OCI-LY1 (cell line): ENCODE data around the gene HS1BP3.

Source experiments
- H2AFZ ChIP-seq: fragments of 200-600 bp; sonication (generic), shearing (Covaris generic); 2 replicates; pipeline ENCODE4 v1.6.0; 2014; ENCODE audit warnings: antibody characterized with exemption, mild to moderate bottlenecking, low read length
- H3F3A ChIP-seq: fragments of 200-600 bp; sonication (generic), shearing (Covaris generic); 2 replicates; pipeline ENCODE4 v1.6.0; 2014; ENCODE audit warnings: mild to moderate bottlenecking, antibody characterized with exemption, low read length, moderate library complexity; ENCODE audit not compliant: insufficient read depth
- H3K27ac ChIP-seq: fragments of 200-600 bp; sonication (generic); 2 replicates; pipeline ENCODE4 v1.5.1; 2014; ENCODE audit warnings: low read length, mixed run types, mild to moderate bottlenecking, low read depth; ENCODE audit not compliant: poor library complexity, severe bottlenecking
- H3K27me3 ChIP-seq: fragments of 200-600 bp; sonication (generic); 2 replicates; pipeline ENCODE4 v1.6.0; 2014; ENCODE audit warnings: antibody characterized with exemption, mild to moderate bottlenecking, low read length, moderate library complexity; ENCODE audit not compliant: insufficient read depth
- H3K36me3 ChIP-seq: fragments of 200-600 bp; sonication (generic); 2 replicates; pipeline ENCODE4 v1.6.1; 2014; ENCODE audit warnings: mild to moderate bottlenecking, antibody characterized with exemption, low read length, moderate library complexity, mixed read lengths; ENCODE audit not compliant: insufficient read depth
- H3K4me1 ChIP-seq: fragments of 200-600 bp; sonication (generic); 2 replicates; pipeline ENCODE4 v1.5.1; 2014; ENCODE audit warnings: mild to moderate bottlenecking, low read length, moderate library complexity; ENCODE audit not compliant: insufficient read depth, severe bottlenecking
- H3K4me2 ChIP-seq: fragments of 200-600 bp; sonication (generic), shearing (Covaris generic); 2 replicates; pipeline ENCODE4 v1.6.1; 2014; ENCODE audit warnings: low read length
- H3K4me3 ChIP-seq: fragments of 200-600 bp; sonication (generic); 2 replicates; pipeline ENCODE4 v1.5.1; 2014; ENCODE audit warnings: low read length, low read depth, mild to moderate bottlenecking, mixed read lengths; ENCODE audit not compliant: poor library complexity, severe bottlenecking
- H3K79me2 ChIP-seq: fragments of 200-600 bp; shearing (Covaris generic); 2 replicates; pipeline ENCODE4 v1.6.1; 2016; ENCODE audit warnings: mixed run types, low read length, mixed read lengths; ENCODE audit not compliant: insufficient read depth
- H3K9ac ChIP-seq: fragments of 200-600 bp; sonication (generic), shearing (Covaris generic); 2 replicates; pipeline ENCODE4 v1.6.1; 2014; ENCODE audit warnings: mild to moderate bottlenecking, low read length, mixed read lengths
- H3K9me2 ChIP-seq: fragments of 200-600 bp; sonication (generic), shearing (Covaris generic); 2 replicates; pipeline ENCODE4 v1.6.1; 2014; ENCODE audit warnings: low read depth, mild to moderate bottlenecking, low read length, mixed read lengths
- H3K9me3 ChIP-seq: fragments of 200-600 bp; shearing (Covaris generic); 2 replicates; pipeline ENCODE4 v1.6.1; 2014; ENCODE audit warnings: low read length, mixed read lengths
- H4K20me1 ChIP-seq: fragments of 200-600 bp; sonication (generic), shearing (Covaris generic); 2 replicates; pipeline ENCODE4 v1.6.0; 2016; ENCODE audit warnings: mild to moderate bottlenecking, low read length; ENCODE audit not compliant: insufficient read depth
- CTCF ChIP-seq: fragments of 200-600 bp; sonication (generic), shearing (Covaris generic); IDR thresholded peaks from 2 replicates; pipeline ENCODE4 v1.5.1; 2017; ENCODE audit warnings: mild to moderate bottlenecking, antibody characterized with exemption, low read length, moderate library complexity, mixed read lengths
- EZH2 ChIP-seq: fragments of 200-600 bp; sonication (generic), shearing (Covaris generic); IDR thresholded peaks from 2 replicates; pipeline ENCODE4 v1.8.0; 2017; ENCODE audit warnings: borderline replicate concordance, mixed run types, mild to moderate bottlenecking, antibody characterized with exemption, low read length, moderate library complexity, mixed read lengths

HS1BP3 gene

GRCh38 chr2:20633794-20634506 is 16.9 kb downstream of the HS1BP3 start:
- no peaks in the 10 kb centered on the region for H3K9me2 ChIP-seq
- no peak overlapping the region for H3K9ac ChIP-seq
- no peaks in the 10 kb centered on the region for H3F3A ChIP-seq
- H4K20me1 ChIP-seq: peaks cover 2% of the 10 kb centered on the region; the same call in 1 of the 2 replicates
- H3K4me3 ChIP-seq: no peak overlapping the region
- H3K79me2 ChIP-seq: no peaks in the 10 kb centered on the region
- no peak overlapping the region for H2AFZ ChIP-seq
- no peaks in the 10 kb centered on the region for H3K36me3 ChIP-seq
- H3K27ac ChIP-seq: no peak overlapping the region
- H3K27me3 ChIP-seq: no peaks in the 10 kb centered on the region
- H3K4me2 ChIP-seq: no peak overlapping the region
- peaks cover 10% of the 10 kb centered on the region for H3K4me1 ChIP-seq
- no peaks in the 10 kb centered on the region for H3K9me3 ChIP-seq
- TF ChIP-seq EZH2: no peak
- TF ChIP-seq CTCF: no peak

GRCh38 chr2:20633001-20633400 is 17.9 kb downstream of the HS1BP3 start:
- Histone ChIP-seq H3K27ac (no peak overlapping the region), H3K79me2 (no peaks in the 10 kb centered on the region), H3K36me3 (no peaks in the 10 kb centered on the region), H2AFZ (no peak overlapping the region), H3F3A (no peaks in the 10 kb centered on the region), H3K27me3 (no peaks in the 10 kb centered on the region), H3K9me3 (no peaks in the 10 kb centered on the region), H3K4me3 (no peak overlapping the region), H3K4me1 (peaks cover 10% of the 10 kb centered on the region), H3K9ac (no peak overlapping the region), H3K9me2 (no peaks in the 10 kb centered on the region), H4K20me1 (peaks cover 2% of the 10 kb centered on the region; the same call in 1 of the 2 replicates), H3K4me2 (no peak overlapping the region)
- TF ChIP-seq EZH2 (no peak), CTCF (no peak)

GRCh38 chr2:20632446-20632990 is 18.4 kb downstream of the HS1BP3 start:
- Histone ChIP-seq H3K27ac (no peak overlapping the region), H3K9ac (no peak overlapping the region), H3F3A (no peaks in the 10 kb centered on the region), H3K4me3 (no peak overlapping the region), H3K4me1 (peaks cover 10% of the 10 kb centered on the region), H3K4me2 (no peak overlapping the region), H3K9me3 (no peaks in the 10 kb centered on the region), H3K9me2 (no peaks in the 10 kb centered on the region), H3K79me2 (no peaks in the 10 kb centered on the region), H3K27me3 (no peaks in the 10 kb centered on the region), H2AFZ (no peak overlapping the region), H4K20me1 (peaks cover 2% of the 10 kb centered on the region; the same call in 1 of the 2 replicates), H3K36me3 (no peaks in the 10 kb centered on the region)
- TF ChIP-seq CTCF (no peak), EZH2 (no peak)
